ENCODE results near the gene ARHGEF6.
"Not testable (repeated sequence)": the region's sequence is repeated elsewhere in the genome, so short reads cannot be mapped to it uniquely, and the experiment has no call there.

Gene ARHGEF6

GRCh38 chrX:136780241-136780640, 491 bp downstream of the ARHGEF6 start:
- DNase-seq: no peak

- peak; percentile 2 for DNase-seq
Measured at GRCh38 chrX:136779346-136779781, 1.4 kb downstream of the ARHGEF6 start.

- no peak for DNase-seq
Measured at GRCh38 chrX:136778916-136779315, 1.8 kb downstream of the ARHGEF6 start.

GRCh38 chrX:136778020-136778419, 2.7 kb downstream of the ARHGEF6 start:
- no peak for DNase-seq

DNA sequence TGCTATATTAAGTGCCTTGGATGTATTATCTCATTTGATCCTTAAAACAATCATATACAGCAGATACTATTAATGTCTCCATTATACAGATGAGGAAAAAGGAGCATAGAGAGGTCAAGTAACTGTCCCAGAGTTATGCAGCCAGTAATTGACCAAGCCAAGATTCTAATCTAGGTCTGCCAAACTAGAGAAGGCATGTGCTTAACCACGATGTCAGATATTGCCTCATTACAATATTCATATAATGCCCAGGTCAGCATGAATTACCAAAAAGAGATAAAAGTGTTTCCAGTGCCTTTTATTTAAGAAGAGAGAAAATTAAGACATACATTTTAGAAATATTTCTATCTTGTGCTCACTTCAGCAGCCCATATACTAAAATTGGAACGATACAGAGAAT, 7.1 kb downstream of the ARHGEF6 start:
- no peak for DNase-seq

GRCh38 chrX:136771869-136772268, 8.9 kb downstream of the ARHGEF6 start:
- DNase-seq: not testable (repeated sequence)

DNA sequence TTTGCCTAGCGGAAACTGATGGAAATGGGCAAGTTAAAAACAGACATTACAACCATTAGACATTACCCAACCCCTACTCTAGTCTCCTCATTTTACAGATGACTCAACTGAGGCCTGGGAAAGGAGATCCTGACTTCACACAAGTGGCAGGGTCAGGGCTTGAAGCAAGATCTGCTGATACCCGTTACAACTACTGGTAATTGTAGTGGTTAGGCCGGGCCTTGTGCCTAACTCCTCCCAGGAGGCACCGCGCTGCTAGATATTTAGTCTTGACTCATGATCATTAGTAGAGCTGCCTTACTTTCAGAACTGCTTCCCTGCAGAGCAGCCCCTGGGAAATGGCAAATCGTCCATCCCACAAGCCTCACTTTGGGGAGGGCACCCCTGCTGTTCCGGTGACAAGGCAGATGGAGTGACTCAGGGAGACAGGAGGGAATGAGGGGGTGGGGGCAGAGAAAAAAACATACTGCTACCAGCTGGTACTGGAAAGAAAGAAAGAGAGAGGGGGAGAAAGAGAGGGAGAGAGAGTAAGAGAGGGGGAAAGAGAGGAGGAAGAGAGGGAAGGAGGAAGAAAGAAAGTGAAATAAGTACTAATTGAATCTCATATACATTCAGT, 12.2 kb downstream of the ARHGEF6 start:
- DNase-seq: no peak

DNA sequence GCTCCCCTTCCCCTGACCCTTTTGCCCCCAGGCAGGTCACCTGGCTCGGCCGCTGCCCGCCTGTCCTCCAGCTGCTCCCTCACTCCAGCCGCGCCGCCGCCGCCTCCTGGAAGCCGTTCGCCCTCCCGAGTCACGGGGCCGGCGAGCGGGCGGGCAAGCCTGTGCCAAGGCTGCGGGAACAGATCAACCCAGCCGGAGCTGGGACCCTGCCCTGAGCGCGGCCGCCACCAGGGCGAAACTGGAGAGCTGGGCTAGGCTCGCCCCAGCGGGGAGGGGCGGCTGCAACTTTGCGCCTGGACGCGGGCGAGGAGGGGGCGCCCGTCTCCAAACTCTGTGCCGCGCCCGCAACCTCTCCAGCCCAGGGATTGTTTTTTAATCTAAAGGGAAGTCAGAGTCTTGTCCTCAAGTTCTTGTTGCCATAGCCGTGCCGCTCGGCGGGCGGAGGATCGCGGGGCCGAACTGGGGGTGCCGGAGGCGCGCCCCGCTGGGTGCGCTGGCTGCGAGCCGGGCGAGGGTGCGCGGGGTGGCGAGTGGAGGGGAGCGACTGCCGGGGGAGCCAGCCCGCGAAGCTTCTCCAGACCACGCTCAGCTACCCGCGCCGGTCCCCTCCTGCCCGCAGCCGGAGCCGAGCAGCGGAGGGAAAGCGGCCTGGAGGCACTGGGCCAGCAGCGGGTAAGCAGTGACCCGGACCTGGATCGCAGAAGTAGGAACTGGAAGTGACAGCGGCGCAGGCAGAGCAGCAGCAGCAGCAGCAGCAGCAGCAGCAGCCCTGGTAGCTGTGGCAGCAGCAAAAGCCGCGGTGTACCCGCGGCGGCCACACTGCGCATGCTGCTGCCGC, 13.4 kb downstream of the ARHGEF6 start:
- no peak for DNase-seq

- DNase-seq: no peak
Measured at GRCh38 chrX:136766785-136767103, 14.0 kb downstream of the ARHGEF6 start.

GRCh38 chrX:136765821-136766356, 14.8 kb downstream of the ARHGEF6 start:
- DNase-seq: no peak

DNA sequence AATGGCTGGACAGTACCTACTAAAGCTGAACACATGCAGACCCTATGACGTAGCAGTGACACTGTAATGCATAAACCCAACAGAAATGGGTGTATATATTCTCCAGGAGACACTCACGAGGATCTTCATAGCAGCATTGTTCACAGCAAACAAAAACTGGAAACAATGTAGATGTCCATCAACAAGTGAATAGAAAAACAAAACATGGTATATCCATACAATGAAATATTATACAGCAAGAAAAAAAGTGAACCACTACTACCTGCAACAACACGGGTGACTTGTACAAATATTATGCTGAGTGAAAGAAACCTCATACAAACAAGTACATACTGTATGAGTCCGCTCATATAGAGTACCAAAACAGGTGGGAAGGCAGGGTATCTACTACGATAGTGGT, 16.5 kb downstream of the ARHGEF6 start:
- DNase-seq: no peak

- no peak for DNase-seq
Measured at GRCh38 chrX:136762820-136763452, 17.8 kb downstream of the ARHGEF6 start.

GRCh38 chrX:136761421-136761820, 19.3 kb downstream of the ARHGEF6 start:
- DNase-seq: no peak

GRCh38 chrX:136759968-136760367, 20.8 kb downstream of the ARHGEF6 start:
- no peak for DNase-seq

GRCh38 chrX:136755411-136755810, 25.3 kb downstream of the ARHGEF6 start:
- DNase-seq: no peak

- DNase-seq: no peak
Measured at GRCh38 chrX:136754651-136755050, 26.1 kb downstream of the ARHGEF6 start.

- no peak for DNase-seq
Measured at GRCh38 chrX:136752796-136753195, 27.9 kb downstream of the ARHGEF6 start.

DNA sequence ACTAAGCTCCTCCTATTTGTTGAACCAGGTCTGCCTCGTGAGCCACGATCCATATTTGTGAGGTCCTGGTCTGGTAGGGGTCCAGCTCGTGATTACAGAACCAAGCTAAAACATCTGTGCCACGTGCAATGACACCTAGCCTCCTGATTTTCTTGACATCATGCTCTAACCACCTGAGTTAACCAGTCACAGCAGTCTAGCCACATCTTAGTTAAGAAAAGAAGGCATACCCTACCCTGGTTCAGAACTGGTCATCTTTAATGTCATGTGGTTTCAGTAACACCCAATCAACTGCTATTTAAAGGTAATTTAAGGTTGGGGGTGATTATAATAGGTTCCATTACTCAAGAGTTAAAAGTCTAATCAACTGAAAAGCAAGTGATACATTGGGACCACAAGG, 28.4 kb downstream of the ARHGEF6 start:
- no peak for DNase-seq

GRCh38 chrX:136750364-136750763, 30.4 kb downstream of the ARHGEF6 start:
- no peak for DNase-seq

DNA sequence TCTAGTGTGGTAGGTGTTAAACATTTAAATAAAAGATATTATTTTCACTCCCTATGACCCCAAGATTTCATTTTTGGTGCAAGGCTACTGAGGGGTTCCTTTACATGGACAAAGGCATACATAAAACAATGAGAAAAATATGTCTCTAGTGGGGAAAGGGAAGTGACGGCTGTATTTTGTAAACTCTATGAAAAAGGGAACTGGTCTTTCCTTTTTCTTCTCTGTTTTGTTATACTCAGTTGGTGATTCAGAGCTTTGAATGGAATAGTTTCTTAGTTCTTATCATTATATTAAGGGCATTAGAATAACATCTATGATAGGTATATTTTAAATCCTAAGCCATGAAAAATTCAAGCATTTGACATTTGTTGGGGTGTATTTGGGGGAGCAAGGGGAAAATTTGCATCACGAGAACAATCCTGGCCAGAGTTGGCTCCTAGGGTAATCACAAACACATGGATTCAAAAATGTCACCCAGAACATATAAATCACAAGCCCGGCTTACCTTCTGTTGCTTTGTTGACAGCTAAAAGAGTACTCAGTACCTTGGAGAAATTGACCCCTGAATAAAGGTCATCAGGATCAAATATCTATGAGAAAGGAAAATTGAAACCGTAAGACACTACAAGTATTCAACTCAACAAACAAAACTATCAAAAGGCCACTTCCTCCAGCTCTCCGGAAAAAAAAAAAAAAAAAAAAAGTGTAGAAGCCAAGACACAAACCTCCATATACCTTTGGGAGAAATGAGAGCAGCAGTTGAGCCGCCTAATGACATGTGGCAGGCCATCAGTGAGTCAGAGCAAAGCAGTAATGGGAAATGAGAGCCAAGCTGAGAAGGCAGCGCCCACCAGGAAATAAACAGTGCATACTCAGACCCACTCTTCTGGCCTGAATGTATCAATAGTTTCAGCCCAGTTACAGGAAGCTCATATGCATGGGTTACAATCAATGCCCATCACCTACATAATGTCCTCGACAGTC, 33.4 kb downstream of the ARHGEF6 start:
- DNase-seq: no peak

DNA sequence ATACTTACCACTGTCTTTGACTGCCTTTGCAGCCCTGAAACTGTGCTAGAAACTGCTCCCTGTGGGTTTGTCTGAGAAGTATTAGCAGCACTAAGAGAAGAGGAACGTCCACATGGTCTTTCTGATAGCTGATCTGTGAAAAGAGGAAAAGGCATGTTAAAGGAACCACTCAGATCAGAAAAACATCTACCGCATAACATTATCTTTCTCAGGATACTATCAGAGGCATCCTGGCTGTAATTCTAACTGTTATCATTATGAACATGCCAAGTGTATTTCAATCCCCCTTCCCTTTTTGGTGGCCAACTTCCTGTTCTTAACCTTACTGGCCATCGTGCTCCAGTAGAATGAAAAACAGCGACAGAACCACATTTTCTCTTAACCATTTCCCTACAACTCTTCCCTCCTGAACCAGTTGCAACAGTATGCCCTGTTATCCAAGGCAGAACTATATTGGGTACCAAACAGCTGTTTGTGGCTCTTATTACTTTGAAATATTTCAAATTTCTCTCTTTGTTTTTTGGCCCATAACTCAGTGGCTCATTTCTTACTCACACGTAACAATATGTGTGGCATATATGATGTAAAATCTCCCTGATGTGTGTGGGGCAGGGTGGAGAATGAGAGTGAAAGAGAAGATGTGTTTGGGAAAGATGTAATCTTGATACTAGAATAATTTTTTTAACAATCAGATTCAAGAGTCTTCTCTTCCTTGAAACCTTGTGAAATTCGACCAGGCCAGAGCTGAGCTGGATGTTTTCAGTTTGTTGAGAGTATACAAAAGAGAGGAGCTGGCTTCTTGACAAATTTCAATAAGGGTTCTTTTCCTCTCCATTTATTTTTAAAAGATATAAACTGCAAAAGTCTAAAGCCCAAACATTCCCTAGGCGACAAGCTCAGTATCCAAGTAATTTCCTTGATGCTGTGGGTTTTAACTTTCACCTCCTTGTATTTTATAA, 35.2 kb downstream of the ARHGEF6 start:
- DNase-seq: no peak

Data from NK-92 treated with Interleukin-12 subunit alpha and Interleukin-12 subunit beta, amount 100 ng/mL, for 24 hours (cell line).